NB4 (cell line): ENCODE measurements around the gene CTSE.

Experiments
- CTCF ChIP-seq: IDR thresholded peaks from one replicate; pipeline ENCODE4 v1.5.1; 2012; ENCODE audit warnings: low read depth, low read length
- MAX ChIP-seq: IDR thresholded peaks from 2 replicates; pipeline ENCODE4 v1.6.1; 2011; ENCODE audit warnings: low read depth, low read length
- POLR2A ChIP-seq: IDR thresholded peaks from 2 replicates; pipeline ENCODE4 v1.6.1; 2011; ENCODE audit warnings: mild to moderate bottlenecking; ENCODE audit not compliant: insufficient read length; ENCODE audit errors: extremely low read depth

- TF ChIP-seq CTCF (no peak), POLR2A (no peak), MAX (no peak)
These were observed 43.3 kb downstream of the CTSE start for GRCh38 chr1:205980237-205980870.
